GM12865 (cell line): ENCODE measurements around the gene PTPRJ.

Source experiments
- DNase-seq: peaks from one replicate; pipeline ENCODE4 v3.0.0; 2010; ENCODE audit warnings: low read depth
- H3K4me3 ChIP-seq: 2 replicates; pipeline ENCODE4 v1.5.1; 2011; ENCODE audit warnings: mild to moderate bottlenecking, low read depth, low read length, control low read depth
- TF ChIP-seq, protein P1 (sequence below): IDR thresholded peaks from 2 replicates; pipeline ENCODE4 v1.5.1; 2011; ENCODE audit warnings: low read length, control low read depth, low read depth, inconsistent platforms; ENCODE audit not compliant: insufficient read depth; ENCODE audit errors: missing control alignments

PTPRJ gene

DNA sequence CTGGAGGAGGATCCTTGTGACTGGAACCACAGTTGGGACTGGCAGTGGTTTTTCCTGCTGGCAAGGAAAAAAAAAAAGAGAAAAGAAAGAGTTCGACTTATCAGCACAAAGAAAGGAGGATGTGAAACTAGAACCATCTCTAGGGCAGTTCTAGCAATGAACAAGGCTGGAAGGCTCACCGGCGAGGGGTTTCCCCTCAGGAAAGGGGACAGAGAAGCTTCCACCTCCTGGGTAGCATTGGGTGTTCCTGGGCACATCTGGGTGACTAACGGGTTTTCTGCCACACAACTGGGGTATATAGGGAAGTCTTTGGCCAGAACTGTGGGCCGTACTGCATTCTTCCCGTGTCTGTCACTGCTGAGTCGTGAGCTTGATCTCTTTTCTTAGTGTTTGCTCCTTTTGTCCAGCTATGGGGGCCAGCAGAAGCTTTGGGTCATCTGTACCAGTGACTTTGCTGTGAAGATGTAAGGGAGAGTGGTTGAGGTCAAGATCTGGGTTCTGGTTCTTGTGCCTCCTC lies 126.9 kb downstream of the PTPRJ start:
- TF ChIP-seq, protein P1, sequence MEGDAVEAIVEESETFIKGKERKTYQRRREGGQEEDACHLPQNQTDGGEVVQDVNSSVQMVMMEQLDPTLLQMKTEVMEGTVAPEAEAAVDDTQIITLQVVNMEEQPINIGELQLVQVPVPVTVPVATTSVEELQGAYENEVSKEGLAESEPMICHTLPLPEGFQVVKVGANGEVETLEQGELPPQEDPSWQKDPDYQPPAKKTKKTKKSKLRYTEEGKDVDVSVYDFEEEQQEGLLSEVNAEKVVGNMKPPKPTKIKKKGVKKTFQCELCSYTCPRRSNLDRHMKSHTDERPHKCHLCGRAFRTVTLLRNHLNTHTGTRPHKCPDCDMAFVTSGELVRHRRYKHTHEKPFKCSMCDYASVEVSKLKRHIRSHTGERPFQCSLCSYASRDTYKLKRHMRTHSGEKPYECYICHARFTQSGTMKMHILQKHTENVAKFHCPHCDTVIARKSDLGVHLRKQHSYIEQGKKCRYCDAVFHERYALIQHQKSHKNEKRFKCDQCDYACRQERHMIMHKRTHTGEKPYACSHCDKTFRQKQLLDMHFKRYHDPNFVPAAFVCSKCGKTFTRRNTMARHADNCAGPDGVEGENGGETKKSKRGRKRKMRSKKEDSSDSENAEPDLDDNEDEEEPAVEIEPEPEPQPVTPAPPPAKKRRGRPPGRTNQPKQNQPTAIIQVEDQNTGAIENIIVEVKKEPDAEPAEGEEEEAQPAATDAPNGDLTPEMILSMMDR, result no peak
- no peak overlapping the region for H3K4me3 ChIP-seq
- peak; percentile 82 for DNase-seq

DNA sequence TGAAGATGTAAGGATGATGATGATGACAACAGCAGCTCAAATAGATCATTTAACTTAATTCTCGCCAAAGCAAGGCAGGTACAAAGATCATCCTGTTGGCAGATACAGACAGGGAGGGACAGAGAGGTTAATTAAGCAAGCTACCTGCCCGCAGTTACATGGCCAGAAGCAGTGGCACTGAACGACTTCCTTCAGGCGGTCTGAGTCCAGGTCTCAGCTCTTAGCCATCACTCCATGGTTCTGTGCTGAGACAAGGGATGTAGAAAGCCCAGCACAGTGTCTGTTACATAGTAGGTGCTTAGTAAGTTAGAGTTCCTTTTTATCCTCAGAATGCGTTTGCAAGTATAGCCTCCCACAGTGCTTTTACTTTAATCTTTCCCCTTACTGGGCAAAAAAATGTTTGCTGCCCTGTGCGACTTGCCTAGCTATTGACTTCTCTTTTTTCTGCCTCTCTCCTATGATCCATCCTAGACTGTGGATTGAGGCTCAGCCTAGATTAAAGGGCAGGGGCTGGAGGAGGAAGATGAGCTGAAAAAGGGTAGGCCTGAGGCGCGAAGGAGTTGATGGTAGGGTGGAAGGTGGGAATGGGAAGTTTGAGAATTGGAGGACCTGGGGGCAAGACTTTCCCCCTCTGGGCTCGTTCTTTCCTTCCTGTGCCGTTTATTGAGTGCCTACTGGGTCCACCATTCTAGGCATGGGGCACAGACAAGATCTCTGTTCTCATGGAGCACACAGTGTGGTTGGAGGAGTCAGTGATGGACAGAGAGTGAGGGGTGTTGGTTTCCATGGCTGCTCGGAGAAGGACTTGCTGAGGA lies 128.1 kb downstream of the PTPRJ start:
- H3K4me3 ChIP-seq, result no peak overlapping the region
- TF ChIP-seq, protein P1, result no peak
- no peak for DNase-seq

DNA sequence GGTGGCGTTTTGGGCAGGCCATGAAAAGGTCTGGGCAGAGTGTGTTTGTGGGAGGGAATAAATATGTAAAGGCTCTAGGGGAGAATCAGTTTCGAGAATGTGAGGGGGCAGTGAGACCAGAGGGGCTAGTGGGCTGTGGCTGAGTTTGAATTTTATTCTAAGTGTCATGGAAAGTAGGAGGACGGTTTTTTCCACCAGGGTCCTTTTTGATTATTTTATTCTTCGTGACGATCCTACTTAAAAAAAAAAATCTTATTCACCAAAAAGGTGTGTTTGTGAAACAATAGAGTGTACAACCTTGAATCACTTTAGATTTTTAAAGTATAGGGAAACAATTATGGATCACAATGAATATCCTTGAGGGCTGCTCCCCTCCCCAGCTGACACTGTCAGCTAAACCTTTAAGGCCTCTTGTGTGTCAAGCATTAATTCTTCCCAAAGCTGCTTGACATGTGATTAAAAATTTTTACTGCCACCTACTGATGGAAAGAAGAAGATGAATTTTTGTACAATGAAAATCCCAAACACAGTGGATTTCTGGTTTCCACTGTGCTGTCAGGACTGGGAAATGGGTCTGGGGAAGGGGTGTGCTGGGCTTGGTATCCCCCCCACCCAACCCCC lies 128.8 kb downstream of the PTPRJ start:
- TF ChIP-seq, protein P1, result peak; percentile 26
- DNase-seq, result peak; percentile 37
- H3K4me3 ChIP-seq, result no peak overlapping the region

DNA sequence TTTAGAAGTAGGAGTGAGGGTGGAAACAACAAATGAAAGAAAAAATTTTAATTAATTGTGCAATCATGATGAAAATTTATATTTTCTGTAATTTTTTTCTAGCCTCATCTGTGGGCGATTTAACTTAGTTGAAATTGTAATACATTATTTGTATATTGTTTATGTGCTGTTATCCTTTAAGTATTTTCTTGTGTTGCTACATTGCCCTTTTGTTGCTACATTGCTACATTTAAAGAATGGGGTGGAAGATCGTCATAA lies 130.1 kb downstream of the PTPRJ start:
- H3K4me3 ChIP-seq, result no peak overlapping the region
- TF ChIP-seq, protein P1, result no peak
- DNase-seq, result no peak

DNA sequence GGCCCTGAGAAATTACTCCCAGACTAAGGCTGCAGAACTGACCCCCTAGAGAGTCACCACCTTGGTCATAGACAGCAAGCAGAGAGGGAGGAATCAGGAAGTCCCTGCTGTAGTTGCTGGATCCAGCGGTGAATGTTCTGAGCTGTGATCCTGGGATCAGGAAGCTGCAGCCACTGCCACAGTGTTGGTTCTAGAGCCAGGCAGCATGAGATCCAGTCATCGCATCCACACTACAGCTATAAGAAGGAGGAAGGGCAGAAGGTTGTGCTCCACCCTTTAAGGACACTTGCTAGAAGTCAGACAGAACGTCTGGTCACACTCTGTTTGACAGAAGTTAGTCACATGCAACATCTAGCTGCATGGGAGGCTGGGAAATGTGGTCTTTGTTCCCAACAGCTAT lies 131.5 kb downstream of the PTPRJ start:
- TF ChIP-seq, protein P1, result no peak
- DNase-seq, result no peak

DNA sequence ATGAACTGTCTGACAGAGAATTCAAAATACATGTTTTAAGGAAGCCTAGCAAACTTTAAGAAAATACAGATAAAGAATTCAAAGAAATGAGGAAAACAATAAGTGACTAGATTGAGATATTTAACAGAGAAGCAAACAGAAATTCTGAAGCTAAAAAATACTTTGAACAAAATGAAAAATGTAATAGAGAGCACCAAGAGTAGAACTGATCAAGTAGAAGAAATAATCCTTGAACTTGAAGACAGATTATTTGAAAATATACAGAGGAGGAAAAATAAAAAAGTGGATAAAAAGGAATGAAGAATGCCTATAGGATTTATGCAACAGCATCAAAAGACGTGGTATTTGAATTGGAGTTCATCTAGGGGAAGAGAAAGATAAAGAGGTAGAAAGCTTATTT lies 134.4 kb downstream of the PTPRJ start:
- no peak for DNase-seq
- TF ChIP-seq, protein P1, result no peak
- no peak overlapping the region for H3K4me3 ChIP-seq

More for the DNA sequence above, 131.5 kb downstream of the PTPRJ start:
- no peak overlapping the region for H3K4me3 ChIP-seq
